HepG2 (cell line): ENCODE results near the gene RGS6. TPM values are rescaled to one million over a fixed set of nuclear protein-coding genes. Genes with fewer than 3 reads are reported as not detected.

Source experiments
- ATAC-seq: fragments of 200-7000 bp; cut with Tn5 transposase; 3 replicates; pipeline ENCODE4 v1.9.1; 2020; ENCODE audit warnings: mild to moderate bottlenecking, moderate library complexity
- BruUV-seq: library from RNA; stranded (reverse); fragments of 400-500 nt; replicated peaks from 2 replicates; lab custom pipeline; 2021; lab: Mats Ljungman, UMichigan
- CTCF ChIA-PET: fragments of 300-600 bp; formaldehyde crosslinking; extraction: SDS; loops from one replicate; lab custom pipeline; 2021; ENCODE audit warnings: low total read pairs, inconsistent platforms, low intra/inter-chr PET ratio; lab: Yijun Ruan, JAX
- POLR2A ChIA-PET: fragments of 350-600 bp; sonication (Branson Sonifier 250); formaldehyde crosslinking; loops from one replicate; lab custom pipeline; 2020; ENCODE audit warnings: antibody characterized with exemption, inconsistent platforms; lab: Yijun Ruan, JAX
- DNase-seq: peaks from one replicate; pipeline ENCODE4 v3.0.0-alpha.2; 2015; ENCODE audit warnings: low spot score
- FAIRE-seq: peaks from 3 replicates; lab custom pipeline; 2011; peaks lifted over from hg19 to GRCh38; lab: Jason Lieb, UNC
- H2AFZ ChIP-seq: one replicate; pipeline ENCODE4 v1.6.1; 2011; ENCODE audit warnings: low read length, inconsistent platforms
- H3K27ac ChIP-seq: fragments of 300-600 bp; 3 replicates; pipeline ENCODE4 v1.8.0; 2011; ENCODE audit warnings: mixed run types, mild to moderate bottlenecking, mixed read lengths, low read length, inconsistent platforms; ENCODE audit not compliant: insufficient read depth; ENCODE audit errors: extremely low read length
- H3K27me3 ChIP-seq, 2 experiments: fragments of 200-600 bp in 1 of 2; 2 replicates in 1 of 2; 3 replicates in 1 of 2; pipeline versions ENCODE4 v1.6.0 to v1.8.0; 2011; ENCODE audit warnings: low read length in 2 of 2, mild to moderate bottlenecking in 2 of 2, moderate library complexity in 2 of 2, inconsistent platforms in 1 of 2; ENCODE audit not compliant: insufficient read depth in 2 of 2, control insufficient read depth in 1 of 2
- H3K36me3 ChIP-seq, 2 experiments: fragments of 200-600 bp in 1 of 2; replicated peaks in 1 of 2; 2 replicates in 1 of 2; 3 replicates in 1 of 2; pipeline versions ENCODE4 v1.5.1 to v1.8.0; 2011; ENCODE audit warnings: low read length in 2 of 2, inconsistent platforms in 1 of 2; ENCODE audit not compliant: insufficient read depth in 2 of 2, control insufficient read depth in 1 of 2
- H3K4me1 ChIP-seq: 2 replicates; pipeline ENCODE4 v1.5.1; 2012; ENCODE audit warnings: low read length, inconsistent platforms; ENCODE audit not compliant: insufficient read depth
- H3K4me2 ChIP-seq: 2 replicates; pipeline ENCODE4 v1.6.0; 2011; ENCODE audit warnings: low read depth, low read length, inconsistent platforms
- H3K4me3 ChIP-seq, 3 experiments: fragments of 200-600 bp in 1 of 3; sonication (generic), shearing (Covaris generic) in 1 of 3; replicated peaks in 1 of 3; 2 replicates each; pipeline ENCODE4 v1.5.1; 2011 to 2016; ENCODE audit warnings: low read length in 3 of 3, inconsistent platforms in 2 of 3, low read depth in 2 of 3, mild to moderate bottlenecking in 2 of 3, control low read depth in 1 of 3, mixed read lengths in 1 of 3; ENCODE audit not compliant: insufficient read depth in 1 of 3
- H3K79me2 ChIP-seq: one replicate; pipeline ENCODE4 v1.6.1; 2011; ENCODE audit warnings: low read length, inconsistent platforms; ENCODE audit not compliant: insufficient read depth
- H3K9ac ChIP-seq: 2 replicates; pipeline ENCODE4 v1.6.0; 2011; ENCODE audit warnings: mild to moderate bottlenecking, low read depth, low read length, inconsistent platforms; ENCODE audit not compliant: insufficient read depth
- H3K9me3 ChIP-seq: 2 replicates; pipeline ENCODE4 v1.5.1; 2012; ENCODE audit warnings: mild to moderate bottlenecking, low read length
- H4K20me1 ChIP-seq: 2 replicates; pipeline ENCODE4 v1.6.0; 2011; ENCODE audit warnings: inconsistent platforms, mild to moderate bottlenecking, low read length, moderate library complexity; ENCODE audit not compliant: insufficient read depth
- CENPT ChIP-seq: sonication (generic); formaldehyde crosslinking; IDR thresholded peaks from 2 replicates; pipeline ENCODE4 v1.8.0; 2022; ENCODE audit warnings: low read depth, mild to moderate bottlenecking, moderate library complexity, missing genetic modification reagents
- HNRNPLL ChIP-seq: fragments of 200-400 bp; formaldehyde crosslinking; IDR thresholded peaks from 2 replicates; pipeline ENCODE4 v1.6.1; 2017; ENCODE audit warnings: mild to moderate bottlenecking, low read depth, low read length; ENCODE audit not compliant: poor library complexity, severe bottlenecking
- HOXA7 ChIP-seq: sonication (generic); formaldehyde crosslinking; IDR thresholded peaks from 2 replicates; pipeline ENCODE4 v1.8.1; 2022; ENCODE audit warnings: mild to moderate bottlenecking, missing genetic modification reagents, moderate library complexity
- JUNB ChIP-seq: sonication (generic); formaldehyde crosslinking; IDR thresholded peaks from 2 replicates; pipeline ENCODE4 v1.8.0; 2022; ENCODE audit warnings: missing genetic modification reagents, mild to moderate bottlenecking, borderline replicate concordance
- KLF11 ChIP-seq: IDR thresholded peaks from 2 replicates; pipeline ENCODE4 v1.6.1; 2016; ENCODE audit warnings: missing compliant biosample characterization
- MATR3 ChIP-seq: sonication (generic); formaldehyde crosslinking; IDR thresholded peaks from 2 replicates; pipeline ENCODE4 v1.4.0; 2020; ENCODE audit warnings: missing genetic modification reagents
- RFX5 ChIP-seq: IDR thresholded peaks from 2 replicates; pipeline ENCODE4 v1.6.1; 2011; ENCODE audit warnings: low read depth, low read length, improper control_type of control experiment
- YEATS2 ChIP-seq: sonication (generic); formaldehyde crosslinking; IDR thresholded peaks from 2 replicates; pipeline ENCODE4 v1.4.0; 2020; ENCODE audit warnings: missing genetic modification reagents, borderline replicate concordance
- YY1 ChIP-seq: IDR thresholded peaks from 2 replicates; pipeline ENCODE4 v1.6.1; 2011; ENCODE audit warnings: low read length, low read depth, moderate library complexity, mild to moderate bottlenecking; ENCODE audit not compliant: insufficient read depth, insufficient replicate concordance
- ZNF879 ChIP-seq: sonication (generic); formaldehyde crosslinking; IDR thresholded peaks from 2 replicates; pipeline ENCODE4 v1.8.1; 2023; ENCODE audit warnings: missing genetic modification reagents
- WGBS: methylation state at CpG from one replicate; pipeline ENCODE4 v1.1.6; 2017; ENCODE audit warnings: low lambda C conversion rate; 5-methylcytosine and 5-hydroxymethylcytosine counted together
- in situ Hi-C: cut with HindIII; loops from 2 replicates; pipeline ENCODE4 v1.10.0; 2017; ENCODE audit warnings: low pct_unique_long_range_greater_than_20kb; ENCODE audit not compliant: extremely low pct_ligation_motif_present
- intact Hi-C: fragments of 100-400 bp; cut with micrococcal nuclease; formaldehyde crosslinking; loops from one replicate; pipeline ENCODE4 v1.10.0; 2022; ENCODE audit not compliant: unreplicated experiment
- polyA plus RNA-seq, 8 experiments: library from polyadenylated mRNA; depleted of rRNA in 3 of 8; stranded (reverse) in 7 of 8; unstranded in 1 of 8; fragments of >200 nt; fragmentation: Illumina TruSeq in 4 of 8; extraction: Trizol in 4 of 8; gene quantifications; 2 replicates each; pipeline versions ENCODE4 v1.2.1 to v1.2.3, GENCODE V29; 2011 to 2016; ENCODE audit warnings: low read depth in 4 of 8, missing spikeins in 1 of 8, mixed read lengths in 1 of 8; ENCODE audit not compliant: insufficient read depth in 1 of 8
- total RNA-seq, 5 experiments: library from RNA; depleted of rRNA; stranded (reverse); fragments of >200 nt; fragmentation: Illumina TruSeq; extraction: Trizol; gene quantifications; 2 replicates each; pipeline ENCODE4 v1.2.3, GENCODE V29; 2016; ENCODE audit warnings: low read depth in 1 of 5
- TF ChIP-seq, protein P1 (sequence below): sonication (generic); formaldehyde crosslinking; IDR thresholded peaks from 2 replicates; pipeline ENCODE4 v1.8.0; 2022; ENCODE audit warnings: missing genetic modification reagents, mild to moderate bottlenecking, inconsistent platforms, borderline replicate concordance
- TF ChIP-seq, protein P2 (sequence below): sonication (generic); formaldehyde crosslinking; IDR thresholded peaks from 2 replicates; pipeline ENCODE4 v1.4.0; 2020; ENCODE audit warnings: mild to moderate bottlenecking, missing genetic modification reagents
- TF ChIP-seq, protein P3 (sequence below): sonication (generic); formaldehyde crosslinking; conservative IDR thresholded peaks from 2 replicates; pipeline ENCODE4 v1.8.0; 2022; ENCODE audit warnings: mild to moderate bottlenecking, moderate library complexity, missing genetic modification reagents
- TF ChIP-seq, protein P4 (sequence below): sonication (generic); formaldehyde crosslinking; IDR thresholded peaks from 2 replicates; pipeline ENCODE4 v1.5.0; 2020; ENCODE audit warnings: missing genetic modification reagents

The RGS6 gene
- total and polyA plus RNA-seq, 2 of the 13 experiments (the other 11 are each of a cell fraction or from before 2014, with no cell fraction given) = not detected

DNA sequence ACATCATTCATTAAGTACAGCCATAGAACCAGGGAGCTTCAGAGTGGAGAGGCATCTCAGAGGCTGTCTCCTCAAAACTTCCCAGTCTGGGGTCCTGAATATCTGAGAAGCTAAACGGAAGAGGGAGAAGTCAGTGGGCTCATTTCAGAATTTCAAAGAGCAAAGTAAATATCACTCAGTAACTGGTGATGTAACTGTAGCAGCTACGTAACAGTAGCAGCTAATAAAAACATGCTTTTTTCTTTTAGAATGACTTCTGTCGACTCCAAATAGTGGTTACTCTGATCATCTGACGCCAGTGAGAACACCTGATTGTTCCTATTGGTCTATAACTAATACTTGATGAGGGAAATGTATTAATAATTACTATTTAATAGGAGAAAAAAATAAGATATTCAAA lies 578.3 kb downstream of the RGS6 start:
- Histone ChIP-seq H3K4me1 (no peaks in the 10 kb centered on the region), H3K9me3 (no peaks in the 10 kb centered on the region), H3K27ac (no peak overlapping the region), H3K9ac (no peak overlapping the region), H2AFZ (no peak overlapping the region), H3K36me3 (no peaks in the 10 kb centered on the region), H3K4me2 (no peak overlapping the region), H3K4me3 (no peak overlapping the region)
- POLR2A ChIA-PET = no interaction called here
- WGBS = 3% methylated on average over 4 of the region's 4 CpGs
- in situ Hi-C loops (loop anchor here (5.0 kb wide), 1 partner anchor 437 kb away; no protein-coding TSS in a partner anchor), intact Hi-C loops (loop anchor here (10.0 kb wide), 1 partner anchor 304 kb away; no protein-coding TSS in a partner anchor)
- DNase-seq (no peak), FAIRE-seq (no peak)
- BruUV-seq = no TSS peak
- TF ChIP-seq RFX5 (peak; percentile 47; the same call in 1 of the 2 replicates), JUNB (CRISPR knock-in tag) (no peak)
- TF ChIP-seq, protein P1, sequence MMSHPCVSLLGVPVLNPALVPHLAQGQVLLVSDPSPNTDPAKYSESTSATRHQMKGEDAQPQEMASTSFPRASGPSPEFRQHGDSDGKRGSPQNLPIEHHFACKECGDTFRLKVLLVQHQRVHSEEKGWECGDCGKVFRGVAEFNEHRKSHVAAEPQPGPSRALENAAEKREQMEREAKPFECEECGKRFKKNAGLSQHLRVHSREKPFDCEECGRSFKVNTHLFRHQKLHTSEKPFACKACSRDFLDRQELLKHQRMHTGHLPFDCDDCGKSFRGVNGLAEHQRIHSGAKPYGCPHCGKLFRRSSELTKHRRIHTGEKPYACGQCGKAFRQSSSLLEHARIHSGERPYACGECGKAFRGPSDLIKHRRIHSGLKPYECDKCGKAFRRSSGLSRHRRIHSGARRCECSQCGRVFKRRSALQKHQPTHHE = no peak
- TF ChIP-seq, all 625 proteins: peak for 1
- H4K20me1 ChIP-seq = no peaks in the 10 kb centered on the region
- H3K79me2 ChIP-seq = no peaks in the 10 kb centered on the region
- CTCF ChIA-PET = no interaction called here
- ATAC-seq = no peak
- H3K27me3 ChIP-seq = peaks cover 3 to 29% of the 10 kb centered on the region in 2 experiments; a peak in 2 of 5 replicates

DNA sequence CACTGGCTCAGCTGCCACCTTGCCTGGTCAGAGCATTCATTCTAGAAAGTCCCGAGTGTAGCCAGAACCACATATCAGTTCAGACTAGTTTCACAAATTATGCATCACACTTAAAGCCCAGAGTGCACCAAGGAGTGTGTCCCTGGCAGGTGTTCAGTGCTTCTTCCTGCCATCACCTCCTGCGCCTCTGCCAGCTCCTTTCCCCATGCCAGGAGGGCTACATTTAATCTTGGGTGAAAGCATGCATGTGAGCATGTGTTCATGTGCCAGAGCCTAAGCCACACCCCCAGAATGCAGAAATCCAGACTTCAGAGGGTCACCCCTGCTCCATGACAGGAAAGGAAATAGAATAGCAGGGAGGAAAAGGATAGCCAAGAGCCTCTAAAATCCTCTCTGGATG lies 580.1 kb downstream of the RGS6 start:
- Histone ChIP-seq H3K79me2 (no peaks in the 10 kb centered on the region), H3K9me3 (no peaks in the 10 kb centered on the region), H3K9ac (no peak overlapping the region), H3K4me2 (no peak overlapping the region), H3K27ac (no peak overlapping the region), H3K36me3 (no peaks in the 10 kb centered on the region), H4K20me1 (no peaks in the 10 kb centered on the region), H3K4me3 (no peak overlapping the region), H2AFZ (no peak overlapping the region), H3K4me1 (no peaks in the 10 kb centered on the region), H3K27me3 (peaks cover 3 to 36% of the 10 kb centered on the region in 2 experiments; a peak in 2 of 5 replicates)
- ChIA-PET POLR2A (no interaction called here), CTCF (no interaction called here)
- in situ Hi-C loops = loop anchor here (5.0 kb wide), 1 partner anchor 435 kb away; no protein-coding TSS in a partner anchor
- intact Hi-C loops = loop anchor here (10.0 kb wide), 1 partner anchor 303 kb away; no protein-coding TSS in a partner anchor
- BruUV-seq = no TSS peak
- FAIRE-seq (no peak), ATAC-seq (no peak), DNase-seq (no peak)
- WGBS = 5% methylated on average over 2 of the region's 2 CpGs
- no peak for TF ChIP-seq KLF11
- no peak for TF ChIP-seq HNRNPLL
- no peak for TF ChIP-seq ZNF879
- TF ChIP-seq, protein P2, sequence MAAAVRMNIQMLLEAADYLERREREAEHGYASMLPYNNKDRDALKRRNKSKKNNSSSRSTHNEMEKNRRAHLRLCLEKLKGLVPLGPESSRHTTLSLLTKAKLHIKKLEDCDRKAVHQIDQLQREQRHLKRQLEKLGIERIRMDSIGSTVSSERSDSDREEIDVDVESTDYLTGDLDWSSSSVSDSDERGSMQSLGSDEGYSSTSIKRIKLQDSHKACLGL (CRISPR knock-in tag) = no peak
- TF ChIP-seq, protein P3, sequence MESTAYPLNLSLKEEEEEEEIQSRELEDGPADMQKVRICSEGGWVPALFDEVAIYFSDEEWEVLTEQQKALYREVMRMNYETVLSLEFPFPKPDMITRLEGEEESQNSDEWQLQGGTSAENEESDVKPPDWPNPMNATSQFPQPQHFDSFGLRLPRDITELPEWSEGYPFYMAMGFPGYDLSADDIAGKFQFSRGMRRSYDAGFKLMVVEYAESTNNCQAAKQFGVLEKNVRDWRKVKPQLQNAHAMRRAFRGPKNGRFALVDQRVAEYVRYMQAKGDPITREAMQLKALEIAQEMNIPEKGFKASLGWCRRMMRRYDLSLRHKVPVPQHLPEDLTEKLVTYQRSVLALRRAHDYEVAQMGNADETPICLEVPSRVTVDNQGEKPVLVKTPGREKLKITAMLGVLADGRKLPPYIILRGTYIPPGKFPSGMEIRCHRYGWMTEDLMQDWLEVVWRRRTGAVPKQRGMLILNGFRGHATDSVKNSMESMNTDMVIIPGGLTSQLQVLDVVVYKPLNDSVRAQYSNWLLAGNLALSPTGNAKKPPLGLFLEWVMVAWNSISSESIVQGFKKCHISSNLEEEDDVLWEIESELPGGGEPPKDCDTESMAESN (CRISPR knock-in tag) = no peak
- TF ChIP-seq MATR3 (CRISPR knock-in tag) = no peak
- no peak for TF ChIP-seq YEATS2
- no peak for TF ChIP-seq YY1
- TF ChIP-seq CENPT (CRISPR knock-in tag) = no peak
- TF ChIP-seq, protein P4, sequence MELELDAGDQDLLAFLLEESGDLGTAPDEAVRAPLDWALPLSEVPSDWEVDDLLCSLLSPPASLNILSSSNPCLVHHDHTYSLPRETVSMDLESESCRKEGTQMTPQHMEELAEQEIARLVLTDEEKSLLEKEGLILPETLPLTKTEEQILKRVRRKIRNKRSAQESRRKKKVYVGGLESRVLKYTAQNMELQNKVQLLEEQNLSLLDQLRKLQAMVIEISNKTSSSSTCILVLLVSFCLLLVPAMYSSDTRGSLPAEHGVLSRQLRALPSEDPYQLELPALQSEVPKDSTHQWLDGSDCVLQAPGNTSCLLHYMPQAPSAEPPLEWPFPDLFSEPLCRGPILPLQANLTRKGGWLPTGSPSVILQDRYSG = no peak
- TF ChIP-seq HOXA7 (CRISPR knock-in tag) = no peak
